Measurements from ENCODE around the gene SDC4. TPM values are rescaled to one million over a fixed set of nuclear protein-coding genes. Genes with fewer than 3 reads are reported as not detected.

The SDC4 gene
- total and polyA plus RNA-seq, 9 of the 15 experiments (the other 6 are each of a cell fraction or from before 2014, with no cell fraction given), result 2.1 to 10.7 (median 6.3) TPM

- H3K27ac ChIP-seq (ENCODE audit: extremely low read depth, low read depth, low read length), result no peak overlapping the region
- 0% methylated on average over 2 of the region's 3 CpGs for WGBS (ENCODE audit: insufficient coverage, low coverage, missing lambda C conversion rate)
Measured at GRCh38 chr20:45317826-45318225, 30.4 kb downstream of the SDC4 start.

More at GRCh38 chr20:45317826-45318225, 30.4 kb downstream of the SDC4 start:
- BruUV-seq (replicated peaks), result no TSS peak
- H3K79me2 ChIP-seq (ENCODE audit: control insufficient read depth, insufficient read depth, low read length), result no peaks in the 10 kb centered on the region
- H3K36me3 ChIP-seq (ENCODE audit: control insufficient read depth, insufficient read depth, low read length), result no peaks in the 10 kb centered on the region
- intact Hi-C loops (cut with micrococcal nuclease), result loop anchor here (10.0 kb wide), 1 partner anchor 227 kb away; the partner anchor contains the start of gene EPPIN
- ATAC-seq (no peak), DNase-seq (ENCODE audit: extremely low read depth in 1 of 4, low spot score in 3 of 4) (no peak), FAIRE-seq (no peak)
- H4K20me1 ChIP-seq (replicated peaks; ENCODE audit: control insufficient read depth, insufficient read depth, low read length), result no peaks in the 10 kb centered on the region; the same call in 1 of the 2 replicates
- peaks cover 0 to 11% of the 10 kb centered on the region in 2 experiments; a peak in 2 of 5 replicates for H3K4me1 ChIP-seq (replicated peaks in 1 of 2; ENCODE audit: control insufficient read depth in 2 of 2, insufficient read depth in 2 of 2, low read length in 2 of 2)
- POLR2A ChIA-PET, result interaction anchor here (0.9 kb wide), 1 partner anchor 132 kb away, joined by 3 read pairs; no protein-coding TSS in a partner anchor
- no peaks in the 10 kb centered on the region for H3K9me3 ChIP-seq (replicated peaks; ENCODE audit: control insufficient read depth, insufficient read depth, low read depth, low read length)
- H3K4me3 ChIP-seq, result no peak overlapping the region
- no peak overlapping the region for H3K4me2 ChIP-seq (ENCODE audit: insufficient read depth, low read length)
- in situ Hi-C loops (cut with MboI), result no loop called here
- CTCF ChIA-PET (ENCODE audit: low intra/inter-chr PET ratio), result interaction anchor here (0.8 kb wide), 1 partner anchor 453 kb away, joined by 3 read pairs; no protein-coding TSS in a partner anchor
- H3K9ac ChIP-seq (ENCODE audit: insufficient read depth in 1 of 2, low read depth in 2 of 2, low read length in 2 of 2), result no peak overlapping the region
- H2AFZ ChIP-seq (ENCODE audit: low read depth, low read length), result no peak overlapping the region
- H3K9me1 ChIP-seq (ENCODE audit: control insufficient read depth, insufficient read depth, low read length), result no peaks in the 10 kb centered on the region
- TF ChIP-seq DPF2 (IDR thresholded peaks at IDR 0.05) (no peak), BRF1 (IDR thresholded peaks at IDR 0.05; ENCODE audit: borderline replicate concordance, extremely low read depth, insufficient read length) (no peak), PML (IDR thresholded peaks at IDR 0.05; ENCODE audit: low read length) (no peak), BACH1 (tag; IDR thresholded peaks at IDR 0.05) (no peak), RBFOX2 (IDR thresholded peaks at IDR 0.05; ENCODE audit: low read depth, low read length) (no peak), CREB1 (IDR thresholded peaks at IDR 0.05) (no peak), CREB1 (CRISPR knock-in tag; IDR thresholded peaks at IDR 0.05) (no peak), FOSL1 (tag; conservative IDR thresholded peaks at IDR 0.05) (no peak), CBX2 (IDR thresholded peaks at IDR 0.05; ENCODE audit: insufficient read depth, low read length, poor library complexity, severe bottlenecking) (no peak), RNF219 (CRISPR knock-in tag; IDR thresholded peaks at IDR 0.05) (no peak)
- peaks cover 10 to 36% of the 10 kb centered on the region in 2 experiments; a peak in 4 of 5 replicates for H3K27me3 ChIP-seq (ENCODE audit: control insufficient read depth in 2 of 2, insufficient read depth in 2 of 2, low read length in 2 of 2)

Measured in K562 (cell line).